Measurements from ENCODE around the gene TTLL13. TPM values are rescaled to one million over a fixed set of nuclear protein-coding genes. Genes with fewer than 3 reads are reported as not detected.
"Not testable (repeated sequence)": the region's sequence is repeated elsewhere in the genome, so short reads cannot be mapped to it uniquely, and the experiment has no call there.

Gene TTLL13
- total and polyA plus RNA-seq, 12 donors: 0.11 to 1.9 (median 0.28) TPM; not detected in 5

- Histone ChIP-seq H3K4me1 (replicated peaks in 1 of 2) (no peaks in the 10 kb centered on the region), H3K27me3 (no peaks in the 10 kb centered on the region), H3K36me3 (replicated peaks in 1 of 2) (no peaks in the 10 kb centered on the region), H3K9me3 (replicated peaks in 1 of 3) (no peaks in the 10 kb centered on the region), H3K27ac (no peak overlapping the region), H3K4me3 (no peak overlapping the region)
- no peak for DNase-seq
- 73 to 89% (median 81%) methylated on average over 6 of the region's 6 CpGs for WGBS, 4 donors
- TF ChIP-seq CTCF (IDR thresholded peaks at IDR 0.05): no peak
- no peak for TF ChIP-seq POLR2A (IDR thresholded peaks at IDR 0.05)
- intact Hi-C loops (cut with DNase I): no loop called here
These were observed 44.8 kb downstream of the TTLL13 start for GRCh38 chr15:90294159-90294558.

- no peak for TF ChIP-seq POLR2A (IDR thresholded peaks at IDR 0.05)
- no peak for TF ChIP-seq CTCF (IDR thresholded peaks at IDR 0.05)
- Histone ChIP-seq H3K4me3 (no peak overlapping the region), H3K36me3 (replicated peaks in 1 of 2) (no peaks in the 10 kb centered on the region), H3K4me1 (replicated peaks in 1 of 2) (no peaks in the 10 kb centered on the region), H3K27ac (no peak overlapping the region), H3K9me3 (replicated peaks in 1 of 3) (no peaks in the 10 kb centered on the region), H3K27me3 (no peaks in the 10 kb centered on the region)
- 60 to 73% (median 71%) methylated on average over 9 to 16 of the region's 16 CpGs for WGBS, 4 donors
- intact Hi-C loops (cut with DNase I): no loop called here
- DNase-seq: no peak
These were observed 45.4 kb downstream of the TTLL13 start for GRCh38 chr15:90294601-90295269.

GRCh38 chr15:90295270-90295648, 45.9 kb downstream of the TTLL13 start:
- no peak for DNase-seq
- no peak overlapping the region for H3K4me3 ChIP-seq
- no peak overlapping the region for H3K27ac ChIP-seq
- H3K27me3 ChIP-seq: no peaks in the 10 kb centered on the region
- H3K36me3 ChIP-seq (replicated peaks in 1 of 2): no peaks in the 10 kb centered on the region
- no peaks in the 10 kb centered on the region for H3K4me1 ChIP-seq (replicated peaks in 1 of 2)
- no peak for TF ChIP-seq CTCF (IDR thresholded peaks at IDR 0.05)
- no peak for TF ChIP-seq POLR2A (IDR thresholded peaks at IDR 0.05)
- WGBS, 4 donors: 73 to 100% (median 79%) methylated on average over 1 to 10 of the region's 10 CpGs
- intact Hi-C loops (cut with DNase I): no loop called here
- H3K9me3 ChIP-seq (replicated peaks in 1 of 3): no peaks in the 10 kb centered on the region

GRCh38 chr15:90296316-90296884, 47.0 kb downstream of the TTLL13 start:
- DNase-seq; H3K9me3 ChIP-seq (replicated peaks in 1 of 3); H3K4me1 ChIP-seq (replicated peaks in 1 of 2); H3K27me3 ChIP-seq; H3K36me3 ChIP-seq (replicated peaks in 1 of 2); H3K27ac ChIP-seq; H3K4me3 ChIP-seq; intact Hi-C loops (cut with DNase I): not testable (repeated sequence)
- WGBS, 4 donors: 49 to 63% (median 52%) methylated on average over 4 of the region's 4 CpGs

GRCh38 chr15:90297021-90297420, 47.7 kb downstream of the TTLL13 start:
- Histone ChIP-seq H3K9me3 (replicated peaks in 1 of 3) (no peaks in the 10 kb centered on the region), H3K4me3 (no peak overlapping the region), H3K36me3 (replicated peaks in 1 of 2) (no peaks in the 10 kb centered on the region), H3K27me3 (no peaks in the 10 kb centered on the region), H3K4me1 (replicated peaks in 1 of 2) (no peaks in the 10 kb centered on the region), H3K27ac (no peak overlapping the region)
- WGBS, 4 donors: 84 to 92% (median 88%) methylated on average over 4 of the region's 4 CpGs
- no peak for TF ChIP-seq CTCF (IDR thresholded peaks at IDR 0.05)
- TF ChIP-seq POLR2A (IDR thresholded peaks at IDR 0.05): no peak
- DNase-seq: no peak
- intact Hi-C loops (cut with DNase I): no loop called here

All from adrenal gland (tissue), 12 donors.